ENCODE results near the gene RD3L. TPM values are rescaled to one million over a fixed set of nuclear protein-coding genes. Genes with fewer than 3 reads are reported as not detected.

The RD3L gene
- total RNA-seq, 3 donors from 2014 or later, result not detected

DNA sequence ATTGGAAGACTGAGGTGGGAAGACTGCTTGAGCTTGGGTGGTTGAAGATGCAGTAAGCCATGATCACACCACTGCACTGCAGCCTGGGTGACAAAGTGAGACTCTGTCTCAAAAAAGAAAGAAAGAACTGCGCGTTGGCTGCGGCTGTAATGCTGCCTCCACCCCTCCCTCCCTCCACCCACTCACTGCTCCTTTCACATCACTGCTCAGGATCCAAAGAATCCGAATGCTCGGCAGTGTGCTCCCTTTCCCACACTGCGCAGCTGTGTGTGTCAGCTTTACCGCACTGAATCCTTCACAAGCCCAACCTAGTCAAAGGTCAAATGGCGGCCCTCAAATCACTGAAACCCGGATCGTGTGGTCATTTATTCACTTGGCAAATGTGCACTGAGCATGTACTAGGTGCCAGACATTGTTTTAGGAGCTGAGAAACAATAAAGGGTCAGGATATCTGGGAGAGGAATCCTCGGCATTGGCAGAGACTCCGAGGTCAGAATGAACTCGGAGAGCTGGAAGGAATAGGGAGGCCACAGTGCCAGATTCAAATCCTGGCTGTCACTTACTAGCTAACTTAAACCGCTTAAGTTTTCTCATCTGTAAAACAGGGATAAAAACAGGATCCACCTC, 25.6 kb downstream of the RD3L start:
- no peak for DNase-seq
- no peaks in the 10 kb centered on the region for H3K9me3 ChIP-seq
- TF ChIP-seq CTCF (IDR thresholded peaks at IDR 0.05), result no peak
- H3K36me3 ChIP-seq (ENCODE audit: low read depth), result no peaks in the 10 kb centered on the region
- peaks cover 10% of the 10 kb centered on the region for H3K4me1 ChIP-seq (ENCODE audit: low read depth)
- ATAC-seq, result no peak
- intact Hi-C loops (cut with DNase I, micrococcal nuclease), result no loop called here
- no peak overlapping the region for H3K4me3 ChIP-seq

GRCh38 chr14:103915616-103916015, 26.7 kb downstream of the RD3L start:
- DNase-seq (no peak), ATAC-seq (no peak)
- Histone ChIP-seq H3K9me3 (no peaks in the 10 kb centered on the region), H3K36me3 (ENCODE audit: low read depth) (no peaks in the 10 kb centered on the region), H3K4me1 (ENCODE audit: low read depth) (peaks cover 10% of the 10 kb centered on the region), H3K4me3 (no peak overlapping the region)
- TF ChIP-seq CTCF (IDR thresholded peaks at IDR 0.05), result no peak
- intact Hi-C loops (cut with DNase I, micrococcal nuclease), result no loop called here

DNA sequence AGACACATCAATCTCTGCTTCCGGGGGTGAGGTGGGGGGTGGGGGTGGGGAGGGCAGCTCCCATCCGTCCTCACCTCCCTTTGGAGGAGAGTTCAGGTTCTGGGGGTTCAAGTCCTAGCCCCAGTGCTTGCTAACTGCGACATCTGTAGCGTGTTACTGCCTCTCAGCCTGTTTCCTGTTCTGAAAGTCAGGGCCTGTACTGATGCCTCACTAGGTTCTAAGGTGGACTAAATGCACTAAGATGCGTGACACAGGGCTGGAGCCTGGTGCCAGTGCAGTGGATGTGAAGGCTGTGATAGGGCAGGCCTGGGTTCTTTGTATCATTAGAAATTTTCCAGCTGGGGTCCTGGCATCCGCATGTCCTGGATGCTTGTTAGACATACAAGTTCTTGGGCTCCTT, 31.3 kb downstream of the RD3L start:
- no peak for TF ChIP-seq CTCF (IDR thresholded peaks at IDR 0.05)
- ATAC-seq (no peak), DNase-seq (no peak)
- H3K9me3 ChIP-seq, result no peaks in the 10 kb centered on the region
- no peak overlapping the region for H3K4me3 ChIP-seq
- intact Hi-C loops (cut with DNase I, micrococcal nuclease), result loop anchor here (5.0 kb wide), 1 partner anchor 104 kb away; no protein-coding TSS in a partner anchor
- no peaks in the 10 kb centered on the region for H3K36me3 ChIP-seq (ENCODE audit: low read depth)
- H3K4me1 ChIP-seq (ENCODE audit: low read depth), result no peaks in the 10 kb centered on the region

DNA sequence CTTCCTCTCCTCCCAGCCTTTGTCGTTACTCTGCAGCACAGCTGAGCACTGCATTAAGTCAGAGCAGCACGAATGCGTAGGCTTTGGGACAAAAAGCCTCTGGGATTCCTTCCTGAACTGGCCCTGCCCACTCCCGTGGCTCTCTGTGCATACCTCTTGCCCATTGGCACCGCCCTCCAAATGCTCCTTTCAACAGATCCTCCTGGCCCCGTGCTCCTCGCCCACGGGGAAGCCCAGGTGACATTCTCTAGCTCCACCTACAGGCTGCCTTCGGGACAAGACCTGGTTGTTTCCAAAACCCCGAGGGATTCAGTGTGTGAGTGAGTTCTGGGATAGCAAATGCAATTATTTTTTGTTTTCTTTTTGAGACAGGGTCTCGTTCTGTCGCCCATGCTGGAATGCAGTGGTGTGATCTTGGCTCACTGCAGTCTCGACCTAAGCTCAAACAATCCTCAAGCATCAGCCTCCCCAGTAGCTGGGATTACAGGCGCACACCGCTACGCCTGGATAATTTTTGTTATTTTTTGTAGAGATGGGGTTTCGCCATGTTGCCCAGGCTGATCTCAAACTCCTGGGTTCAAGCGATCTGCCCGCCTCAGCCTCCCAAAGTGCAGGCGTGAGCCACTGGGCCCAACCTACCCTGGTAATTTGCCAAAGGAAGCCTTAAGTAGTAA, 31.9 kb downstream of the RD3L start:
- ATAC-seq (peak; percentile 100), DNase-seq (peak; percentile 87 to 93 (median 88))
- intact Hi-C loops (cut with DNase I, micrococcal nuclease), result loop anchor here (5.0 kb wide), 1 partner anchor 103 kb away; no protein-coding TSS in a partner anchor
- no peaks in the 10 kb centered on the region for H3K36me3 ChIP-seq (ENCODE audit: low read depth)
- H3K4me1 ChIP-seq (ENCODE audit: low read depth), result no peaks in the 10 kb centered on the region
- peak; percentile 58 for TF ChIP-seq CTCF (IDR thresholded peaks at IDR 0.05)
- no peaks in the 10 kb centered on the region for H3K9me3 ChIP-seq
- no peak overlapping the region for H3K4me3 ChIP-seq

DNA sequence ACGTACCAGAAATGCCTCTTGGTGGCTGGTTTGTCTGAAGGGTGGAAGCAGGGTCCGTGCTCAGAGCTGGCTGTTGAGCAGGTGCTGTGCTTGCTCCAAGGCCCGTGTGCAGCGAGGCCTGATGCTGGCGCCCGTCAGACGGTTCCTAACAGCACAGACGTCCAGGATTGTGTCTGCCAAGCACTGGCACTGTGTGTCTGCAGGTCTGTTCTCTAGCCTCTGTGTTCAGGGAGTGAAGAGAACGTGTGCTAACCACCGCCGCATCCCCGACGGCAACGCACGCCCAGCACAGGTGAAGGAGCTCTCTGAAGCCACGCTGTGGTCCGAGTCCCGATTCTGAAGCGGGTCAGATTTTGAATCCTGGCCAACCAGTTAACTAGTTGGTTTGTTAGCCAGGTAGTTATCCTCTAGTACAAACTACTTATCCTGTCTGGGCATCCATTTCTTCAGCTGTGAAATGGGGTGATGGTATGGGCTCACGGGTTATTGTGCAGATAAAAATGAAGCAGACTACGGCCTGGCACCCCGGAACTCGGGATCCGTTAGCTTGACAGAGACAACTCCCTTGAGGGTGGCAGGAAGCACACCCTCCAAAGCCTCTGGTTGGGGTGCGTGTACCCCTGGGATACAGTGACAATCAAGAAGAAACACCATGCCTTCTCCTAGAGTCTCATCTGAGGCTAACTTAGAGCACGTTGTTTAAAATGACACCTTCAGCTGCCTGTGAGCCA, 32.6 kb downstream of the RD3L start:
- no peaks in the 10 kb centered on the region for H3K9me3 ChIP-seq
- intact Hi-C loops (cut with DNase I, micrococcal nuclease), result loop anchor here (5.0 kb wide), 1 partner anchor 102 kb away; no protein-coding TSS in a partner anchor
- peak in 1 of 3 donors; percentile 13 for DNase-seq
- H3K4me1 ChIP-seq (ENCODE audit: low read depth), result no peaks in the 10 kb centered on the region
- no peaks in the 10 kb centered on the region for H3K36me3 ChIP-seq (ENCODE audit: low read depth)
- ATAC-seq, result no peak
- no peak for TF ChIP-seq CTCF (IDR thresholded peaks at IDR 0.05)
- H3K4me3 ChIP-seq, result no peak overlapping the region

Data from mucosa of descending colon (tissue), 3 donors.